ENCODE measurements around the gene WNK2. TPM values are rescaled to one million over a fixed set of nuclear protein-coding genes. Genes with fewer than 3 reads are reported as not detected.
A peak's percentile ranks its signal among the peaks of the same experiment; 100 is the strongest.

Gene WNK2
- total and polyA plus RNA-seq, 12 donors: 1.1 to 17.6 (median 8.4) TPM

GRCh38 chr9:93151097-93151784 lies 32.7 kb upstream of the WNK2 start:
- no peak for DNase-seq
- intact Hi-C loops (cut with DNase I): no loop called here
- H3K27ac ChIP-seq: no peak overlapping the region
- 77 to 88% (median 82%) methylated on average over 7 to 10 of the region's 10 CpGs for WGBS, 4 donors
- TF ChIP-seq CTCF (IDR thresholded peaks at IDR 0.05) (no peak), POLR2A (IDR thresholded peaks at IDR 0.05) (no peak)
- H3K4me1 ChIP-seq (replicated peaks in 1 of 2): no peaks in the 10 kb centered on the region
- no peaks in the 10 kb centered on the region for H3K27me3 ChIP-seq
- no peaks in the 10 kb centered on the region for H3K9me3 ChIP-seq (replicated peaks in 1 of 3)
- H3K36me3 ChIP-seq (replicated peaks in 1 of 2): no peaks in the 10 kb centered on the region
- H3K4me3 ChIP-seq: no peak overlapping the region

- peak in 2 of 7 donors; percentile 42 to 59 for DNase-seq
- Histone ChIP-seq H3K36me3 (replicated peaks in 1 of 2) (no peaks in the 10 kb centered on the region), H3K9me3 (replicated peaks in 1 of 3) (no peaks in the 10 kb centered on the region), H3K4me1 (replicated peaks in 1 of 2) (no peaks in the 10 kb centered on the region), H3K27me3 (no peaks in the 10 kb centered on the region), H3K4me3 (no peak overlapping the region), H3K27ac (no peak overlapping the region)
- WGBS, 4 donors: 78 to 81% (median 81%) methylated on average over 13 to 14 of the region's 14 CpGs
- TF ChIP-seq POLR2A (IDR thresholded peaks at IDR 0.05) (no peak), CTCF (IDR thresholded peaks at IDR 0.05) (peak; percentile 15 to 48 (median 34))
- intact Hi-C loops (cut with DNase I): no loop called here
These were observed 29.5 kb upstream of the WNK2 start for GRCh38 chr9:93154293-93154903.

GRCh38 chr9:93155716-93156474 lies 28.0 kb upstream of the WNK2 start:
- intact Hi-C loops (cut with DNase I): loop anchor here in 1 of 2 donors (5.0 kb wide), 1 partner anchor 146 kb away; no protein-coding TSS in a partner anchor
- Histone ChIP-seq H3K4me1 (replicated peaks in 1 of 2) (no peaks in the 10 kb centered on the region), H3K36me3 (replicated peaks in 1 of 2) (no peaks in the 10 kb centered on the region), H3K4me3 (no peak overlapping the region), H3K9me3 (replicated peaks in 1 of 3) (no peaks in the 10 kb centered on the region), H3K27me3 (no peaks in the 10 kb centered on the region), H3K27ac (no peak overlapping the region)
- 86 to 94% (median 88%) methylated on average over 8 to 16 of the region's 16 CpGs for WGBS, 4 donors
- DNase-seq: peak in 1 of 7 donors; percentile 60
- TF ChIP-seq POLR2A (IDR thresholded peaks at IDR 0.05) (no peak), CTCF (IDR thresholded peaks at IDR 0.05) (no peak)

- Histone ChIP-seq H3K36me3 (replicated peaks in 1 of 2) (no peaks in the 10 kb centered on the region), H3K27me3 (no peaks in the 10 kb centered on the region), H3K27ac (no peak overlapping the region), H3K9me3 (replicated peaks in 1 of 3) (no peaks in the 10 kb centered on the region), H3K4me1 (replicated peaks in 1 of 2) (no peaks in the 10 kb centered on the region), H3K4me3 (no peak overlapping the region)
- intact Hi-C loops (cut with DNase I): loop anchor here in 1 of 2 donors (5.0 kb wide), 1 partner anchor 146 kb away; no protein-coding TSS in a partner anchor
- peak in 2 of 7 donors; percentile 39 to 61 for DNase-seq
- TF ChIP-seq CTCF (IDR thresholded peaks at IDR 0.05) (no peak), POLR2A (IDR thresholded peaks at IDR 0.05) (no peak)
- 76 to 88% (median 82%) methylated on average over 7 to 11 of the region's 11 CpGs for WGBS, 4 donors
These were observed 27.4 kb upstream of the WNK2 start for GRCh38 chr9:93156475-93157008.

Measured in adrenal gland (tissue), 12 donors.